Measurements from ENCODE around the gene DPCD. TPM values are rescaled to one million over a fixed set of nuclear protein-coding genes. Genes with fewer than 3 reads are reported as not detected.
A peak's percentile ranks its signal among the peaks of the same experiment; 100 is the strongest.

The DPCD gene
- total RNA-seq, 1 experiment from 2014 or later, result 39.5 TPM

GRCh38 chr10:101558204-101558603, 29.9 kb upstream of the DPCD start:
- intact Hi-C loops (cut with micrococcal nuclease), result no loop called here
- no peaks in the 10 kb centered on the region for H3K27me3 ChIP-seq (ENCODE audit: insufficient read depth, low read length)
- H3K4me1 ChIP-seq (ENCODE audit: control insufficient read depth in 1 of 2, insufficient read depth in 2 of 2, low read length in 2 of 2), result peaks cover 6 to 12% of the 10 kb centered on the region in 2 experiments; a peak in 3 of 4 replicates
- ATAC-seq (peak; percentile 65), DNase-seq (ENCODE audit: low read depth, low spot score) (no peak)
- TF ChIP-seq ZFX (IDR thresholded peaks at IDR 0.05) (no peak), MAX (IDR thresholded peaks at IDR 0.05) (no peak)
- H3K36me3 ChIP-seq (ENCODE audit: control insufficient read depth in 1 of 2, insufficient read depth in 2 of 2, low read length in 2 of 2), result 0 out of 4 replicates have a peak, but pooled peaks cover 0 to 3% of the 10 kb centered on the region in 2 experiments
- ChIA-PET RAD21 (ENCODE audit: low non-redundant PET in 1 of 2, low total read pairs in 2 of 2, uncharacterized antibody in 2 of 2, unreplicated experiment in 2 of 2) (no interaction called here), POLR2A (no interaction called here), CTCF (no interaction called here)
- no peak overlapping the region for H3K27ac ChIP-seq (ENCODE audit: low read depth, low read length)
- no peaks in the 10 kb centered on the region for H3K79me2 ChIP-seq (ENCODE audit: insufficient read depth, low read length)
- peak overlapping the region; percentile 44; the same call in 1 of the 2 replicates for H3K4me2 ChIP-seq (ENCODE audit: low read length)
- H3K9ac ChIP-seq (ENCODE audit: low read length), result no peak overlapping the region
- H4K20me1 ChIP-seq (ENCODE audit: insufficient read depth), result no peaks in the 10 kb centered on the region
- no peaks in the 10 kb centered on the region for H3K9me3 ChIP-seq (ENCODE audit: control insufficient read depth in 1 of 2, insufficient read depth in 1 of 2, low read depth in 1 of 2, low read length in 2 of 2)
- no peaks in the 10 kb centered on the region for H3K9me2 ChIP-seq (ENCODE audit: insufficient read depth)
- H3K4me3 ChIP-seq (replicated peaks in 1 of 2; ENCODE audit: low read depth in 1 of 2, low read length in 2 of 2), result no peak overlapping the region
- H2AFZ ChIP-seq (ENCODE audit: low read depth, low read length, poor library complexity, severe bottlenecking), result no peak overlapping the region
- no TSS peak for BruUV-seq (replicated peaks)

GRCh38 chr10:101558671-101559595, 29.2 kb upstream of the DPCD start:
- RAD21 ChIA-PET (ENCODE audit: low non-redundant PET in 1 of 2, low total read pairs in 2 of 2, uncharacterized antibody in 2 of 2, unreplicated experiment in 2 of 2), result no interaction called here
- H2AFZ ChIP-seq (ENCODE audit: low read depth, low read length, poor library complexity, severe bottlenecking), result no peak overlapping the region
- no peak overlapping the region for H3K4me3 ChIP-seq (replicated peaks in 1 of 2; ENCODE audit: low read depth in 1 of 2, low read length in 2 of 2)
- no peaks in the 10 kb centered on the region for H3K27me3 ChIP-seq (ENCODE audit: insufficient read depth, low read length)
- TF ChIP-seq POLR2AphosphoS5 (IDR thresholded peaks at IDR 0.05; ENCODE audit: low read depth, low read length), result 0 out of 2 replicates have a peak, but pooled peaks have one; percentile 19
- TF ChIP-seq SP1 (IDR thresholded peaks at IDR 0.05; ENCODE audit: low read depth), result no peak
- DNase-seq (ENCODE audit: low read depth, low spot score), result no peak
- no peaks in the 10 kb centered on the region for H3K79me2 ChIP-seq (ENCODE audit: insufficient read depth, low read length)
- CTCF ChIA-PET, result no interaction called here
- H3K36me3 ChIP-seq (ENCODE audit: control insufficient read depth in 1 of 2, insufficient read depth in 2 of 2, low read length in 2 of 2), result 0 out of 4 replicates have a peak, but pooled peaks cover 0 to 3% of the 10 kb centered on the region in 2 experiments
- H3K4me2 ChIP-seq (ENCODE audit: low read length), result peak overlapping the region; percentile 44; the same call in 1 of the 2 replicates
- no TSS peak for BruUV-seq (replicated peaks)
- no peak for ATAC-seq
- no peaks in the 10 kb centered on the region for H3K9me2 ChIP-seq (ENCODE audit: insufficient read depth)
- H3K9me3 ChIP-seq (ENCODE audit: control insufficient read depth in 1 of 2, insufficient read depth in 1 of 2, low read depth in 1 of 2, low read length in 2 of 2), result no peaks in the 10 kb centered on the region
- peaks cover 6 to 12% of the 10 kb centered on the region in 2 experiments; a peak in 3 of 4 replicates for H3K4me1 ChIP-seq (ENCODE audit: control insufficient read depth in 1 of 2, insufficient read depth in 2 of 2, low read length in 2 of 2)
- H3K9ac ChIP-seq (ENCODE audit: low read length), result no peak overlapping the region
- H4K20me1 ChIP-seq (ENCODE audit: insufficient read depth), result no peaks in the 10 kb centered on the region
- POLR2A ChIA-PET, result no interaction called here
- intact Hi-C loops (cut with micrococcal nuclease), result no loop called here
- no peak overlapping the region for H3K27ac ChIP-seq (ENCODE audit: low read depth, low read length)

All from HCT116 (cell line).